H1 (cell line): ENCODE results near the gene SLC5A4. TPM values are rescaled to one million over a fixed set of nuclear protein-coding genes. Genes with fewer than 3 reads are reported as not detected.

ENCODE experiments used
- CTCF ChIA-PET: fragments of 300-600 bp; sonication (Branson Sonifier 250); formaldehyde crosslinking; loops from one replicate; lab custom pipeline; 2021; ENCODE audit not compliant: partially characterized antibody; lab: Charles Lee
- POLR2A ChIA-PET: fragments of 300-600 bp; sonication (Branson Sonifier 250); formaldehyde crosslinking; loops from one replicate; lab custom pipeline; 2021; ENCODE audit warnings: inconsistent platforms; ENCODE audit not compliant: partially characterized antibody; lab: Charles Lee
- DNase-seq, 2 experiments: peaks; one replicate each; pipeline versions ENCODE4 v3.0.0 to v3.0.0-alpha.2; 2010 to 2022; ENCODE audit warnings: low spot score in 2 of 2, low read depth in 1 of 2, mixed read lengths in 1 of 2
- FAIRE-seq: peaks from 2 replicates; lab custom pipeline; 2011; peaks lifted over from hg19 to GRCh38; lab: Jason Lieb, UNC
- H2AFZ ChIP-seq: 2 replicates; pipeline ENCODE4 v1.8.1; 2012; ENCODE audit warnings: low read length, inconsistent platforms
- H2AK5ac ChIP-seq: 2 replicates; pipeline ENCODE4 v1.6.1; 2013; ENCODE audit warnings: low read depth, low read length
- H2BK120ac ChIP-seq: replicated peaks from 2 replicates; pipeline ENCODE3; 2013; ENCODE audit warnings: low read depth, low read length, inconsistent platforms
- H2BK12ac ChIP-seq: 2 replicates; pipeline ENCODE4 v1.6.1; 2013; ENCODE audit warnings: low read depth, low read length
- H2BK15ac ChIP-seq: 2 replicates; pipeline ENCODE4 v1.6.1; 2013; ENCODE audit warnings: low read length
- H2BK20ac ChIP-seq: 2 replicates; pipeline ENCODE4 v1.6.1; 2013; ENCODE audit warnings: low read length
- H2BK5ac ChIP-seq: 2 replicates; pipeline ENCODE4 v1.6.1; 2013; ENCODE audit warnings: low read depth, low read length
- H3K14ac ChIP-seq: 2 replicates; pipeline ENCODE4 v1.6.1; 2013; ENCODE audit warnings: inconsistent platforms; ENCODE audit not compliant: insufficient read length
- H3K18ac ChIP-seq: 2 replicates; pipeline ENCODE4 v1.6.1; 2013; ENCODE audit warnings: low read length; ENCODE audit errors: extremely low read depth
- H3K23ac ChIP-seq: 2 replicates; pipeline ENCODE4 v1.6.1; 2013; ENCODE audit warnings: inconsistent platforms; ENCODE audit not compliant: insufficient read length
- H3K23me2 ChIP-seq: 2 replicates; pipeline ENCODE4 v1.6.1; 2013; ENCODE audit warnings: low read depth, low read length
- H3K27ac ChIP-seq: 2 replicates; pipeline ENCODE4 v1.6.1; 2011; ENCODE audit warnings: low read depth, low read length, inconsistent platforms
- H3K27me3 ChIP-seq, 4 experiments: replicated peaks in 1 of 4; 1 replicate in 1 of 4; 2 replicates in 3 of 4; pipeline versions ENCODE4 v1.6.1 to v1.8.1; 2011 to 2013; ENCODE audit warnings: low read length in 3 of 4, mild to moderate bottlenecking in 3 of 4, inconsistent platforms in 2 of 4, mixed read lengths in 2 of 4, moderate library complexity in 1 of 4; ENCODE audit not compliant: control insufficient read depth in 3 of 4, insufficient read depth in 3 of 4; ENCODE audit errors: extremely low read depth in 1 of 4
- H3K36me3 ChIP-seq, 4 experiments: 2 replicates each; pipeline versions ENCODE4 v1.6.1 to v1.8.1; 2011 to 2013; ENCODE audit warnings: mild to moderate bottlenecking in 4 of 4, low read length in 3 of 4, moderate library complexity in 2 of 4, control low read depth in 1 of 4, inconsistent platforms in 1 of 4; ENCODE audit not compliant: insufficient read depth in 4 of 4, control insufficient read depth in 2 of 4
- H3K4ac ChIP-seq: replicated peaks from 2 replicates; pipeline ENCODE3; 2013; ENCODE audit warnings: low read length, low read depth, mixed read lengths, inconsistent platforms; ENCODE audit not compliant: insufficient read length
- H3K4me1 ChIP-seq, 4 experiments: replicated peaks in 1 of 4; 1 replicate in 1 of 4; 2 replicates in 3 of 4; pipeline versions ENCODE4 v1.6.1 to v1.8.1; 2011 to 2013; ENCODE audit warnings: low read length in 3 of 4, inconsistent platforms in 2 of 4, mixed read lengths in 1 of 4; ENCODE audit not compliant: insufficient read depth in 4 of 4, control insufficient read depth in 3 of 4
- H3K4me2 ChIP-seq, 2 experiments: 2 replicates each; pipeline versions ENCODE4 v1.6.1 to v1.8.1; 2011 to 2013; ENCODE audit warnings: low read depth in 2 of 2, low read length in 2 of 2, control low read depth in 1 of 2, inconsistent platforms in 1 of 2, mild to moderate bottlenecking in 1 of 2; ENCODE audit not compliant: insufficient read depth in 1 of 2
- H3K4me3 ChIP-seq, 4 experiments: fragments of 200-600, 300-600 bp in 1 of 4; sonication (generic), shearing (Covaris generic), sonication (Bioruptor Twin) in 1 of 4; 2 replicates each; pipeline versions ENCODE4 v1.5.1 to v1.8.1; 2011 to 2016; ENCODE audit warnings: low read length in 4 of 4, low read depth in 3 of 4, control low read depth in 2 of 4, inconsistent platforms in 2 of 4, mild to moderate bottlenecking in 2 of 4, mixed read lengths in 1 of 4, moderate library complexity in 1 of 4; ENCODE audit not compliant: insufficient read depth in 2 of 4; ENCODE audit errors: extremely low read depth in 1 of 4
- H3K56ac ChIP-seq: replicated peaks from 2 replicates; pipeline ENCODE3; 2013; ENCODE audit warnings: low read depth, mild to moderate bottlenecking, mixed read lengths, low read length, inconsistent platforms; ENCODE audit not compliant: insufficient read length
- H3K79me1 ChIP-seq: 2 replicates; pipeline ENCODE4 v1.6.1; 2013; ENCODE audit warnings: low read depth, low read length, control low read depth
- H3K79me2 ChIP-seq, 2 experiments: 2 replicates each; pipeline versions ENCODE4 v1.6.1 to v1.8.1; 2012 to 2013; ENCODE audit warnings: low read length in 2 of 2, mild to moderate bottlenecking in 2 of 2, inconsistent platforms in 1 of 2; ENCODE audit not compliant: insufficient read depth in 2 of 2, control insufficient read depth in 1 of 2
- H3K9ac ChIP-seq, 4 experiments: replicated peaks in 1 of 4; 1 replicate in 1 of 4; 2 replicates in 3 of 4; pipeline versions ENCODE4 v1.6.1 to v1.8.1; 2011 to 2013; ENCODE audit warnings: low read depth in 3 of 4, low read length in 3 of 4, control low read depth in 2 of 4, mild to moderate bottlenecking in 2 of 4, moderate library complexity in 2 of 4, inconsistent platforms in 1 of 4; ENCODE audit errors: extremely low read depth in 1 of 4
- H3K9me3 ChIP-seq, 2 experiments: 2 replicates each; pipeline versions ENCODE4 v1.6.1 to v1.8.1; 2012 to 2013; ENCODE audit warnings: mild to moderate bottlenecking in 2 of 2, moderate library complexity in 2 of 2, control low read depth in 1 of 2, inconsistent platforms in 1 of 2, low read depth in 1 of 2, low read length in 1 of 2, mixed read lengths in 1 of 2; ENCODE audit not compliant: insufficient read depth in 2 of 2
- H4K20me1 ChIP-seq, 2 experiments: replicated peaks in 1 of 2; 2 replicates each; pipeline versions ENCODE3 to v1.8.1; 2011 to 2013; ENCODE audit warnings: inconsistent platforms in 2 of 2, low read length in 2 of 2, mild to moderate bottlenecking in 1 of 2; ENCODE audit not compliant: insufficient read depth in 2 of 2, control insufficient read depth in 1 of 2
- H4K5ac ChIP-seq: 2 replicates; pipeline ENCODE4 v1.6.1; 2013; ENCODE audit warnings: low read length, low read depth, mixed read lengths, inconsistent platforms; ENCODE audit not compliant: insufficient read length
- H4K8ac ChIP-seq: 2 replicates; pipeline ENCODE4 v1.8.0; 2013; ENCODE audit warnings: mild to moderate bottlenecking, moderate library complexity, low read length, inconsistent platforms; ENCODE audit not compliant: insufficient read depth; ENCODE audit errors: extremely low read depth
- H4K91ac ChIP-seq: replicated peaks from 2 replicates; pipeline ENCODE3; 2013; ENCODE audit warnings: low read length, mixed read lengths, inconsistent platforms; ENCODE audit not compliant: insufficient read length
- RAD21 ChIP-seq, 2 experiments: IDR thresholded peaks in 1 of 2; conservative IDR thresholded peaks in 1 of 2; 2 replicates each; pipeline ENCODE4 v1.6.1; 2011; ENCODE audit warnings: low read depth in 2 of 2, low read length in 2 of 2, improper control_type of control experiment in 1 of 2, inconsistent platforms in 1 of 2, mild to moderate bottlenecking in 1 of 2, moderate library complexity in 1 of 2
- WGBS, 2 experiments: shearing (Covaris generic) in 1 of 2; methylation state at CpG; one replicate each; pipeline versions ENCODE4 v1.1.6 to v1.1.7; 2013 to 2015; ENCODE audit warnings: low lambda C conversion rate in 2 of 2, mixed read lengths in 2 of 2, inconsistent platforms in 1 of 2, low coverage in 1 of 2, missing lambda C conversion rate in 1 of 2; ENCODE audit not compliant: insufficient replicate concordance in 2 of 2, insufficient coverage in 1 of 2, insufficient read length in 1 of 2; ENCODE audit errors: extremely low coverage in 1 of 2, missing lambda C conversion rate in 1 of 2; 5-methylcytosine and 5-hydroxymethylcytosine counted together
- polyA plus RNA-seq, 7 experiments: library from polyadenylated mRNA; depleted of rRNA in 3 of 7; stranded (reverse) in 5 of 7; unstranded in 2 of 7; fragments of >200 nt in 5 of 7; fragments of 200-250 nt in 2 of 7; gene quantifications; 1 replicate in 5 of 7; 2 replicates in 1 of 7; 4 replicates in 1 of 7; pipeline versions ENCODE4 v1.2.1 to v1.2.3, GENCODE V29; 2011 to 2013; ENCODE audit warnings: missing spikeins in 2 of 7, mixed read lengths in 2 of 7
- total RNA-seq: library from RNA; stranded (reverse); fragmentation: NEBNext Ultra II Directional; extraction: Animal tissue kit (Norgen Biotek cat#: 25700); gene quantifications from 2 replicates; pipeline ENCODE4 v1.2.1, GENCODE V29; 2021
- TF ChIP-seq, protein P1 (sequence below): IDR thresholded peaks from 2 replicates; pipeline ENCODE4 v1.6.1; 2012; ENCODE audit warnings: inconsistent platforms

SLC5A4 gene
- total and polyA plus RNA-seq, 2 of the 8 experiments (the other 6 are each of a cell fraction or from before 2014, with no cell fraction given), result 0.17 TPM; not detected in 1

DNA sequence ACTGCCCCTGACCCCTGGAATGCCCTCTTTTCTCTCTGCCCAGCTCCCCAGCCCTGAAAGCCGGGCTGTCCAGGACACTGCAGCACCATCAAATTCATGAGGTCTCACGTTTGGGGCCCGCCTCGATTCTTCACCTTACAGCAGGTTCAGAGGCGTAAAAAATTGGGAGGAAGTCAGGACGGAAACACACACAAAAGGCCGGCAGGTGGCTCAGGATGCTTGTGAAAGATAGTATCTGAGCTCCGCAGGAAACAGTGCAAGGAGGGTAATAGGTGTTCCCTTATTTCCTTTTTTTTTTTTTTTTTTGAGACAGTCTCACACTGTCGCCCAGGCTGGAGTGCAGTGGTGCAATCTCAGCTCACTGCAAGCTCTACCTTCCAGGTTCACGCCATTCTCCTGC, 54.4 kb downstream of the SLC5A4 start:
- Histone ChIP-seq H2BK20ac (no peak overlapping the region), H3K4ac (no peak overlapping the region), H4K5ac (no peak overlapping the region), H3K23me2 (peaks cover 20% of the 10 kb centered on the region), H4K91ac (peak overlapping the region; percentile 19), H2AK5ac (no peak overlapping the region), H2BK15ac (no peak overlapping the region), H2AFZ (no peak overlapping the region), H3K9me3 (no peaks in the 10 kb centered on the region), H3K4me3 (no peak overlapping the region), H3K9ac (no peak overlapping the region), H2BK12ac (no peak overlapping the region), H3K18ac (no peak overlapping the region), H3K56ac (no peak overlapping the region), H2BK5ac (no peak overlapping the region), H3K36me3 (no peaks in the 10 kb centered on the region), H3K4me2 (no peak overlapping the region), H4K20me1 (peaks cover 0 to 1% of the 10 kb centered on the region in 2 experiments), H3K27me3 (peaks cover 17 to 43% (median 36%) of the 10 kb centered on the region in 4 experiments), H3K4me1 (peaks cover 0 to 26% (median 12%) of the 10 kb centered on the region in 4 experiments; a peak in 5 of 7 replicates), H3K79me1 (no peaks in the 10 kb centered on the region), H2BK120ac (no peak overlapping the region), H3K14ac (no peak overlapping the region), H3K79me2 (no peaks in the 10 kb centered on the region), H4K8ac (no peak overlapping the region), H3K27ac (no peak overlapping the region), H3K23ac (no peak overlapping the region)
- peak in 1 of 2 experiments; percentile 7; a peak in 1 of 4 replicates for TF ChIP-seq RAD21 (IDR thresholded peaks at IDR 0.05 in 1 of 2, conservative IDR thresholded peaks at IDR 0.05 in 1 of 2; ENCODE audit: low read depth in 2 of 2, low read length in 2 of 2)
- TF ChIP-seq, protein P1, sequence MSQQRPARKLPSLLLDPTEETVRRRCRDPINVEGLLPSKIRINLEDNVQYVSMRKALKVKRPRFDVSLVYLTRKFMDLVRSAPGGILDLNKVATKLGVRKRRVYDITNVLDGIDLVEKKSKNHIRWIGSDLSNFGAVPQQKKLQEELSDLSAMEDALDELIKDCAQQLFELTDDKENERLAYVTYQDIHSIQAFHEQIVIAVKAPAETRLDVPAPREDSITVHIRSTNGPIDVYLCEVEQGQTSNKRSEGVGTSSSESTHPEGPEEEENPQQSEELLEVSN, result no peak
- FAIRE-seq (no peak), DNase-seq (no peak)
- ChIA-PET POLR2A (interaction anchor here (0.7 kb wide), 1 partner anchor 16 kb away, joined by 3 read pairs; no protein-coding TSS in a partner anchor), CTCF (interaction anchor here (0.6 to 2.6 kb wide), 7 partner anchors 11 to 825 kb away, joined by 3 to 16 read pairs (median 5); no protein-coding TSS in a partner anchor)
- 81% methylated on average over 8 of the region's 10 CpGs; no CpG with 5 or more reads in 1 of the 2 experiments for WGBS, 2 experiments
